Panc1 (cell line): ENCODE data around the gene ZBTB4.

Experiments
- POLR2AphosphoS5 ChIP-seq: IDR thresholded peaks from 2 replicates; pipeline ENCODE4 v1.6.1; 2012; ENCODE audit warnings: mild to moderate bottlenecking, low read depth, low read length, moderate library complexity
- TCF7L2 ChIP-seq: IDR thresholded peaks from 2 replicates; pipeline ENCODE4 v1.6.1; 2011; ENCODE audit warnings: mild to moderate bottlenecking, low read depth, low read length, inconsistent platforms
- TF ChIP-seq, protein P1 (sequence below): fragments of 450-650 bp; IDR thresholded peaks from 2 replicates; pipeline ENCODE4 v1.5.1; 2017; ENCODE audit warnings: mild to moderate bottlenecking
- TF ChIP-seq, protein P2 (sequence below), 2 experiments: IDR thresholded peaks; 2 replicates each; pipeline ENCODE4 v1.6.1; 2011 to 2012; ENCODE audit warnings: low read depth in 2 of 2, control low read depth in 1 of 2, low read length in 1 of 2, mild to moderate bottlenecking in 1 of 2, moderate library complexity in 1 of 2; ENCODE audit not compliant: insufficient read depth in 1 of 2

DNA sequence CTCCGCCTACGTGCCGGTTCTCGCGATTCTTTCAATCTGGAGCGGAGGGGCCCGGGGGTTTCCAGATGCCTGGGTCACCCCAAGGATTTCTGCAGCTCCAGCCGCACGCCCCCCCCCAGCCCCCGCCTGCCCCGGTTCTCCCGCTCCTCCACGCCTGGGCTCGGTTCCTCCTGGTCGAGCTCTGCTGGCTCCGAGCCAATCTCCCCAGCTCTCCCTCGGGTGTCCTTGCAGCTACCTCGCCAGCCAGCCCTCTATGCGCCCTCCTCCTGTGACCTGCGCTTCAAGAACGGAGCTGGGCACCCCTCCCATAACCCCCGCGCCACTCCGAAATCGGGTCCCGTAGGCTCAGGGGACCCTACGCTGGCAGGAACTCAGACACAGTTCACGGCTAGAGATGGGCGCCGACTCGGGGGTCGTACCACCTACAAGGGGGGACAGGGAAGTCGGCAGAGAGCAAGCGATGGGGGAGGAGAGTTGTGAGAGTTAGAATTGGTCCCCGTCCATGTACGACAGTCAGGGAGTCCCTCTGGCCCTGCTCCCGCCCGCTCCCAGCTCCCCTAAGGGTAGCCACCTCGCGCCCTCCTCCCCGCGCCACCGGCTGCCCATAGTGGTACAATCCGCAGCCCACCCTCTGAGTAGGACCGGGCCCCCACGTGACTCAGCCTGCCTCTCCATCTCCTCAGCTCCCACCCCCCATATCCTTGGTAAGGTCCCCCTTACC is 39.2 kb downstream of the ZBTB4 start:
- TF ChIP-seq, protein P1, sequence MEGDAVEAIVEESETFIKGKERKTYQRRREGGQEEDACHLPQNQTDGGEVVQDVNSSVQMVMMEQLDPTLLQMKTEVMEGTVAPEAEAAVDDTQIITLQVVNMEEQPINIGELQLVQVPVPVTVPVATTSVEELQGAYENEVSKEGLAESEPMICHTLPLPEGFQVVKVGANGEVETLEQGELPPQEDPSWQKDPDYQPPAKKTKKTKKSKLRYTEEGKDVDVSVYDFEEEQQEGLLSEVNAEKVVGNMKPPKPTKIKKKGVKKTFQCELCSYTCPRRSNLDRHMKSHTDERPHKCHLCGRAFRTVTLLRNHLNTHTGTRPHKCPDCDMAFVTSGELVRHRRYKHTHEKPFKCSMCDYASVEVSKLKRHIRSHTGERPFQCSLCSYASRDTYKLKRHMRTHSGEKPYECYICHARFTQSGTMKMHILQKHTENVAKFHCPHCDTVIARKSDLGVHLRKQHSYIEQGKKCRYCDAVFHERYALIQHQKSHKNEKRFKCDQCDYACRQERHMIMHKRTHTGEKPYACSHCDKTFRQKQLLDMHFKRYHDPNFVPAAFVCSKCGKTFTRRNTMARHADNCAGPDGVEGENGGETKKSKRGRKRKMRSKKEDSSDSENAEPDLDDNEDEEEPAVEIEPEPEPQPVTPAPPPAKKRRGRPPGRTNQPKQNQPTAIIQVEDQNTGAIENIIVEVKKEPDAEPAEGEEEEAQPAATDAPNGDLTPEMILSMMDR: no peak
- TF ChIP-seq POLR2AphosphoS5: no peak
- TF ChIP-seq, protein P2, sequence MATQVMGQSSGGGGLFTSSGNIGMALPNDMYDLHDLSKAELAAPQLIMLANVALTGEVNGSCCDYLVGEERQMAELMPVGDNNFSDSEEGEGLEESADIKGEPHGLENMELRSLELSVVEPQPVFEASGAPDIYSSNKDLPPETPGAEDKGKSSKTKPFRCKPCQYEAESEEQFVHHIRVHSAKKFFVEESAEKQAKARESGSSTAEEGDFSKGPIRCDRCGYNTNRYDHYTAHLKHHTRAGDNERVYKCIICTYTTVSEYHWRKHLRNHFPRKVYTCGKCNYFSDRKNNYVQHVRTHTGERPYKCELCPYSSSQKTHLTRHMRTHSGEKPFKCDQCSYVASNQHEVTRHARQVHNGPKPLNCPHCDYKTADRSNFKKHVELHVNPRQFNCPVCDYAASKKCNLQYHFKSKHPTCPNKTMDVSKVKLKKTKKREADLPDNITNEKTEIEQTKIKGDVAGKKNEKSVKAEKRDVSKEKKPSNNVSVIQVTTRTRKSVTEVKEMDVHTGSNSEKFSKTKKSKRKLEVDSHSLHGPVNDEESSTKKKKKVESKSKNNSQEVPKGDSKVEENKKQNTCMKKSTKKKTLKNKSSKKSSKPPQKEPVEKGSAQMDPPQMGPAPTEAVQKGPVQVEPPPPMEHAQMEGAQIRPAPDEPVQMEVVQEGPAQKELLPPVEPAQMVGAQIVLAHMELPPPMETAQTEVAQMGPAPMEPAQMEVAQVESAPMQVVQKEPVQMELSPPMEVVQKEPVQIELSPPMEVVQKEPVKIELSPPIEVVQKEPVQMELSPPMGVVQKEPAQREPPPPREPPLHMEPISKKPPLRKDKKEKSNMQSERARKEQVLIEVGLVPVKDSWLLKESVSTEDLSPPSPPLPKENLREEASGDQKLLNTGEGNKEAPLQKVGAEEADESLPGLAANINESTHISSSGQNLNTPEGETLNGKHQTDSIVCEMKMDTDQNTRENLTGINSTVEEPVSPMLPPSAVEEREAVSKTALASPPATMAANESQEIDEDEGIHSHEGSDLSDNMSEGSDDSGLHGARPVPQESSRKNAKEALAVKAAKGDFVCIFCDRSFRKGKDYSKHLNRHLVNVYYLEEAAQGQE (IDR thresholded peaks at IDR 0.05; ENCODE audit: insufficient read depth in 1 of 2, low read depth in 2 of 2, low read length in 1 of 2): no peak
- no peak for TF ChIP-seq TCF7L2
